OCI-M2 (cell line): ENCODE measurements around the gene LPA.
"Not testable (repeated sequence)": the region's sequence is repeated elsewhere in the genome, so short reads cannot be mapped to it uniquely, and the experiment has no call there.

Experiments used
- DNase-seq: peaks from one replicate; lab custom pipeline; 2025; ENCODE audit not compliant: unreplicated experiment; lab: John Stamatoyannopoulos, UW

Gene LPA, protein sequence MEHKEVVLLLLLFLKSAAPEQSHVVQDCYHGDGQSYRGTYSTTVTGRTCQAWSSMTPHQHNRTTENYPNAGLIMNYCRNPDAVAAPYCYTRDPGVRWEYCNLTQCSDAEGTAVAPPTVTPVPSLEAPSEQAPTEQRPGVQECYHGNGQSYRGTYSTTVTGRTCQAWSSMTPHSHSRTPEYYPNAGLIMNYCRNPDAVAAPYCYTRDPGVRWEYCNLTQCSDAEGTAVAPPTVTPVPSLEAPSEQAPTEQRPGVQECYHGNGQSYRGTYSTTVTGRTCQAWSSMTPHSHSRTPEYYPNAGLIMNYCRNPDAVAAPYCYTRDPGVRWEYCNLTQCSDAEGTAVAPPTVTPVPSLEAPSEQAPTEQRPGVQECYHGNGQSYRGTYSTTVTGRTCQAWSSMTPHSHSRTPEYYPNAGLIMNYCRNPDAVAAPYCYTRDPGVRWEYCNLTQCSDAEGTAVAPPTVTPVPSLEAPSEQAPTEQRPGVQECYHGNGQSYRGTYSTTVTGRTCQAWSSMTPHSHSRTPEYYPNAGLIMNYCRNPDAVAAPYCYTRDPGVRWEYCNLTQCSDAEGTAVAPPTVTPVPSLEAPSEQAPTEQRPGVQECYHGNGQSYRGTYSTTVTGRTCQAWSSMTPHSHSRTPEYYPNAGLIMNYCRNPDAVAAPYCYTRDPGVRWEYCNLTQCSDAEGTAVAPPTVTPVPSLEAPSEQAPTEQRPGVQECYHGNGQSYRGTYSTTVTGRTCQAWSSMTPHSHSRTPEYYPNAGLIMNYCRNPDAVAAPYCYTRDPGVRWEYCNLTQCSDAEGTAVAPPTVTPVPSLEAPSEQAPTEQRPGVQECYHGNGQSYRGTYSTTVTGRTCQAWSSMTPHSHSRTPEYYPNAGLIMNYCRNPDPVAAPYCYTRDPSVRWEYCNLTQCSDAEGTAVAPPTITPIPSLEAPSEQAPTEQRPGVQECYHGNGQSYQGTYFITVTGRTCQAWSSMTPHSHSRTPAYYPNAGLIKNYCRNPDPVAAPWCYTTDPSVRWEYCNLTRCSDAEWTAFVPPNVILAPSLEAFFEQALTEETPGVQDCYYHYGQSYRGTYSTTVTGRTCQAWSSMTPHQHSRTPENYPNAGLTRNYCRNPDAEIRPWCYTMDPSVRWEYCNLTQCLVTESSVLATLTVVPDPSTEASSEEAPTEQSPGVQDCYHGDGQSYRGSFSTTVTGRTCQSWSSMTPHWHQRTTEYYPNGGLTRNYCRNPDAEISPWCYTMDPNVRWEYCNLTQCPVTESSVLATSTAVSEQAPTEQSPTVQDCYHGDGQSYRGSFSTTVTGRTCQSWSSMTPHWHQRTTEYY (N-terminal part only)

DNA sequence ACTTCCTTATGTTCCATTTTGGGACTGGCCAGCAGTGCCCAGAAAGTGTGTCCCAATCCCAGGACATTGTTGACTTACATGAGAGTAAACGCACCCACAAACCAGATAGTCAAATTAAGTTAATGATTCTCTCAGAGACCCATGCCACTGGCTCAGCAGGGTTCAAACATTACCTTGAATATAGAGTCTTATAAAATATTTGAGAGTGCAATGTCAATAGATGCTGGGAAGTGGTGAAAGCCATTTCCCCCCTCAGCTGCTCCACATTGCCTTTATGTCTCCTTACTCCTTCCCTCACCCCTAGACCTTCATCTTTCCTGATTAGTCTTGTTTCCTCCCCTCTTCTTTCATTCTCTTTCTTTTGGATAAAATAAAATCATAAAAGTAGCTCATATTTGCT lies at the start of gene LPA:
LPA (minus strand) TSS at position 78 of the 400 bp plus-strand sequence; CDS start at position 17, 61 bp downstream.
- DNase-seq, result not testable (repeated sequence)

DNA sequence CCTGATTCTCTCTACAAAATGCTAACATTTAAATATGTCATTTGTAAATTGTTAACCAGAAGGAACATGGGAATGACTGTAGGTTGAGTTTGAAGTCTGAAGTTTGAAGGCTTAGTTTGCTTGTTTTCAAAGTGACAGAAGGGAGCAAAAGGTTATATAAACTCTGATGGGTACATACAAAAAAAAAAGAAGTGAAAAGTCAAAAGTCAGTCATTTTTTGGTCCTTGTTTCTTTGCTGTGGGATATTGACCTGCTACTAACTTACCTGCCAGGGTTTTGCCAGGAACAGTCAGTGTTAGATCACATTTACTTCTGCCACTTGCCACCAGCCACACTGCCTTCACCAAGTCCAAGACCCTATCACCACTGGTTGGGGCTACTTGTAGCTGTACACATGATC lies 44.9 kb upstream of the LPA start:
- DNase-seq, result not testable (repeated sequence)

DNA sequence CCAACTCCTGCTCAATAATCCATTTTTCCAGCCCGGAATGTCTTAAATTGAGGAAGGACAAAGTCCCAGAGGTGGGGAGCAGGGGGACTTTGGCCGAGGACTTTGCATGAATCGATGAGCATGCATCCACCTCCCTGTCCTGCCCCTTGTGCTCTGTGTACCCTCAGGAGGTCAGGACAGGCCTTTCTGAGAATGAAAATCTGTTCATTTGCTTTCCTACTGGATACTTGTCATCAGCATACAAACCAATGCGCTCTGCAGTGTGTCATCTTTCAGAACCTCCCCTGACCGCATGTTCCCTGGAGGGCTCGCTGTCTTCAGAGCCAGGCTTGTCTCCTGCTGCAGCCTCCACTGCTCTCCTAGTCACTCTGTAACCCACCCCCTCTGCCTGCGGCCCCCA lies 40.6 kb upstream of the LPA start:
- not testable (repeated sequence) for DNase-seq

DNA sequence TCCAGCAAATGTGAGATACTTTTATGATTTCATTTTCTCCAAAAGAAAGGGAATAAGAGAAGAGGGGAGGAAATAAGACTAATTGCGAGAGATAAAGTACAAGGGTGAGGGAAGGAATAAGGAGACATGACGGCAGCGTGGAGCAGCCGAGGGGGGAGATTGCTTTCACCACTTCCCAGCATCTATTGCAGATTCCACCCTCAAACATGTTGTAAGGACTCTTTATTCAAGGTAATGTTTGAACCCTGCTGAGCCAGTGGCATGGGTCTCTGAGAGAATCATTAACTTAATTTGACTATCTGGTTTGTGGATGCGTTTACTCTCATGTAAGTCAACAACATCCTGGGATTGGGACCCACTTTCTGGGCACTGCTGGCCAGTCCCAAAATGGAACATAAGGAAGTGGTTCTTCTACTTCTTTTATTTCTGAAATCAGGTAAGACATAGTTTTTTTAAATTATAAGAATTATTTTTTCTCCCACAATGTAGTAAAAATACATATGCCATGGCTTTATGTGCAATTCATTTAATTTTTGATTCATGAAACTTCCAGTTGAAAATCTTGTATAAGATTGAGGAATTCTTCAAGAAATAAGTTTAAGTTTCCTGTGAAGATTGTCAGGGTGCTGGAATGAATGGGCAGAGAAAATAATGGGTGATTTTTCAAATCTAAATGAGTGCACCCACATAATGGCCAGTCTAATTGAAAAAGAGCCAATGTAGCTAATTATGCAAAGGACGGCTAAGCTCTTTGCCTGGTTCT lies 38.0 kb upstream of the LPA start, which contains the start of gene PLG:
PLG (plus strand) TSS at position 327 of the 763 bp plus-strand sequence; CDS start at position 388, 61 bp downstream.
- not testable (repeated sequence) for DNase-seq

DNA sequence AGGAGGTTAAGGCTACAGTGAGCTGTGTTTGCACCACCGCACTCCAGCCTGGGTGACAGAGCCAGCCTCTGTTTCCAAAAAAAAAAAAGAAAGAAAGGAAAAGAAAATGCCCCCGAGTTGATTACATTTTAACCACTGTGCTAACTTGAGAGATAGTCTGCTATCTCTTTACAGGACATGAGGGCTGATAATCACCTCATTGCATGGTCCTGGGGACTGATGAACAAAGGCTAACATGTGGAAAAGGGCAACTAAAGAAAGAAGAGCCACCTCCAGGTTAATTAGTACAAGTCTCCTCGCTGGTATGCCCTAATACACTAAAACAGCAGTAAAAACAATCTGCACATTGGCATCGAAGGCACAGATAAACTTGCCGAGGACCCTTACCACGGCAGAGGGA lies 33.8 kb upstream of the LPA start:
- DNase-seq, result no peak

DNA sequence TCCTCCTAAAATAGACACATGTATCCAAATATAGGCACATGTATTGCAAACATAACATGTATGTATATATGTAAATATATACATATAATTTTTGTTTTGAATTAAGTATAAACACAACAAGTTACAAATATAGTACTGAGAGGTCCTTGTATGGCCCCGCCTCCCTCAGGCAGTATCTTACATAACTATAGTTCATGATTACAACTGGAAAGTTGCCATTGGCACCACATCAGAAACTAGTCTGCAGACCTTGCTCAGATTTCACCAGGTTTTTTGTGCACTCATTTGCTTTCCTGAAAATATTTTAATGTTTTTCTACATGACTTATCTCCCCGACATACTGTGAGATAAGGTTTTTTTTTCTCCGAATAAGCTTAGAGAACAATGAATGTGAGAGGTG lies 32.8 kb upstream of the LPA start:
- not testable (repeated sequence) for DNase-seq

DNA sequence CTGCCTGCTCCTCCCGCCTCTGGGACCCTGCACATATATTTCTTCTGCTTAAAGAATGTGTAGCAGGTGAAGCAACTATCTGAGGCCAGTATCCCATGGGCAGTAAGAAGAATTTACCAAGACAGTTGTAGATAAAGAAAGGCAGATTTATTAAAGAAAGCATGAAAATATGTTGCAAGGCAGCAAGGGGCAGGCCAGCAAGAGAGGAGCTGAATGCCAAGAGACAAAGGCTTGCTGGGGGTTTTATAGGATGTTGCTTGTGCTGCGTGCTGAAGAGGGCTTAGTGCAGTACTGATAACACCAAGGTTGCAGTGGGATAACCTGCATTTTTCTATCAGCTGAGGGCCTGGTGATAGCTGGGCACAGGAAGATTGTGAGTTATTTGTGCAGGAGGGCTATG lies 31.5 kb upstream of the LPA start:
- DNase-seq, result not testable (repeated sequence)

DNA sequence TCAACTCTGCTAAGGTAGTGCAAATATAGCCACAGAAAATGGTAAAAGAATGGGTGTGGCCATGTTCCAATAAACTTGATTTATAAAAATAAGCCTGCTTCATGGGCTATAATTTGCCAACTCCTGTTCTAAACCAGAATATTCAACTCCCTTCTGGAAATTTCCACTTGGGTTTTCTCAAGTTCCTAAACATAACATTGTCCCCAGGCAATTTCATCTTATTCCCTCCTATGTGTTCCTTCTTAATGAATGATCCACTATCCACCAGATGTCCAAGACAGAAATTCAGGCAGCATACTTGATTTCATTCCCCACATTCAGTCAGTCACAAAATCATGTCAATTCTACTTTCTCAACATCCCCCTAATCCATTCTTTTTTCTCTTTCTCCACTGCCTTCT lies 30.9 kb upstream of the LPA start:
- DNase-seq, result not testable (repeated sequence)

DNA sequence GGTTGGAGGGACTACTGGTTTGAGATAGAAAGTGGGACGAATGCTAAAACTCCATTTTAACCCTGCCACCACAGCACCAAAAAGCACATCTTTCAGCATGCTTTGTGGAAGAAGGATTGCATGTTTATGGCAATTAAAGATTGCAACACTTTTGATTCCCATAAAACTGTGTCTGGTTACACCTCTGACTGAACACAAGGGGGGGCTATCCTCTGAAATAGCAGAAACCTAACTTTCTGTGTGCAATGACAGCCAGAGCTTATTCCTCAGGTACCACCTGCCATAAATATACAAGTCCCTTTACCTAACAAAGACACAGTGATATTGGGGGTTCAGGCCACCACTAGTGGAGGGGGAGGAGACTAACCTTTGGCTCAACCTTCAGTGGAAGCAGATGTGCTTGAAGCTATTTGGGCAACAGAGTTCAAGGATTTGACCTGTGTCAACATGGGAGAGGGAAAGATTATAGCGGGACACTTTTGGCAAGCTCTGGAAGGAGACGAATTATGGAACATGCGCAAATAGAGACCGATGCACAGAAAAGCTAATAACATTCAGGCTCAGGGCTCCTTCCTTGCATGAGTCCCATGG lies 28.4 kb upstream of the LPA start:
- no peak for DNase-seq

DNA sequence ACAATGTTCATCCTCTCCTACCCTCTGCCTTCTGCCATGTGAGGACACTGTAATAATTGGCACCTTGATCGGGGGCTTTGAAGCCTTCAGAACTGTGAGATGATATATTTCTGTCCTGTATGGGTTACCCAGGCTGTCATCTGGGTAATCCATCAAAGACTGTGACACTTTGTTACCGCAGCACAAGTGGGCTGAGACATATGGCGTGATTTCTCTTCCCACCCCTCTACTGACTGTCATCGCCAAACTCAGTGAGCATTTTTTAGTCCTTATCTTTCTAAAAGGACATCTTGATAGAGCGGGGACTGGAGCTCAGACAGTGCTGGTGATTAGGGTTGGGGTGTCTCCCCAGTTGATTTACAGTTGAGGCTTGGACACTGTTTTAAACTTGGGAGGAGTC lies 27.5 kb upstream of the LPA start:
- DNase-seq, result no peak

DNA sequence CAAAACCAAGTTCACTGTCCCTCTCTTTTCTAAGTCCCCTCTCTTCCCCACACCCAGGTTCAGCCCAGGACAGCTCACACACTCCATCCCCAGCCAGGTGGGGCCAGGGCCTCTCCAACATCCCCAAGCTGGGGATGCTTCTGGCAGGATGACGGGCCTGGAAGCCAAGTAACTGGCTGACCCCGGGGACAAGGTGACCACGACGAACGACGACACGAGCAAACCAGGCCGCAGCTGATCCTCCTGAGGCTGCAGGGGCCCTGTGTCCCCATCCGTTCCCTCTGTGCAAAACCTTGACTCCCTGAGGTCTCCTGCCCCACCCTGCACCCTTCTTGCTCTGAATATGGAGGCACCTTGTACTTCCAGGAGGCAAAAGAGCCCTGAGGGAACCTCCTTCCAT lies 26.4 kb upstream of the LPA start:
- DNase-seq, result no peak

DNA sequence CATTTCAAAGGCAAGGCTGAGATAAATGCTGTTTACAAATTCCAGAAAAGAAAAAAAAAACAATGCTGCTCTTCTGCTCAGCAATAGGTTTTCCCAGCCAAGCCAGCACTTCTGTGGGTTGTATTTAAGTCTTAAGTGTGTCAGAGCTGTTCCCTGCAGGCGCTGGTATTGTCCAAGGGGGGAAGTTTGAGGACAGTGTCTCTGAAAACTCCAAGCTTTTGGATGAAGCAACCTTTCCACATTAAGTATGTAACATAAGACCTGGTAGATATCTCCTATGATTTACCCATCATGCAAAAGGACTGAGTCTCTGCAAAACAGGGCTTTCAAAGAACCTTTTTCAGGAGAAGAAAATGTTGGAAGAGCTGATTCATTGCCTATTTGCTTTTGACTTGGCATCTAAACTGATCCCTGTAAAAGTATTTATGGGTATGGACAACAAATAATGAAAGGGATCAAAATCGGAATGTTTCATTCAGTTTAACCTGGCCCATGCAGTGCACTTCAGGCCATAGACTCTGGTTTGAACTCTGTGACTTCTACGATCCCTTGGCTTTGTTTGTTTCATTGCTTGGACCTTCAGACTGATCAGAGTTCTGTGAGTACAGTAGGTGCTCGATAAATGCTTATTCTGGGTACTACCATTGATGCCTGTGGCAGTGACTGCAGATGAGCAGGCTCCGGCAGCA lies 21.8 kb upstream of the LPA start:
- DNase-seq, result no peak

DNA sequence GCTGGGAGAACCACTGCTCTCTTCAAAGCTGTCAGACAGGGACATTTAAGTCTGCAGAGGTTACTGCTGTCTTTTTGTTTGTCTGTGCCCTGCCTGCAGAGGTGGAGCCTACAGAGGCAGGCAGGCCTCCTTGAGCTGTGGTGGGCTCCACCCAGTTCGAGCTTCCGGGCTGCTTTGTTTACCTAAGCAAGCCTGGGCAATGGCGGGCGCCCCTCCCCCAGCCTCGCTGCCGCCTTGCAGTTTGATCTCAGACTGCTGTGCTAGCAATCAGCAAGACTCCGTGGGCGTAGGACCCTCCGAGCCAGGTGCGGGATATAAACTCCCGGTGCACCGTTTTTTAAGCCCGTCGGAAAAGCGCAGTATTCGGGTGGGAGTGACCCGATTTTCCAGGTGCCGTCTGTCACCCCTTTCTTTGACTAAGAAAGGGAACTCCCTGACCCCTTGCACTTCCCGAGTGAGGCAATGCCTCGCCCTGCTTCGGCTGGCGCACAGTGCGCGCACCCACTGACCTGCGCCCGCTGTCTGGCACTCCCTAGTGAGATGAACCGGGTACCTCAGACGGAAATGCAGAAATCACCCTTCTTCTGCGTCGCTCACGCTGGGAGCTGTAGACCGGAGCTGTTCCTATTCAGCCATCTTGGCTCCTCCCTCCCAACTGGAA lies 21.2 kb upstream of the LPA start:
- DNase-seq, result not testable (repeated sequence)

DNA sequence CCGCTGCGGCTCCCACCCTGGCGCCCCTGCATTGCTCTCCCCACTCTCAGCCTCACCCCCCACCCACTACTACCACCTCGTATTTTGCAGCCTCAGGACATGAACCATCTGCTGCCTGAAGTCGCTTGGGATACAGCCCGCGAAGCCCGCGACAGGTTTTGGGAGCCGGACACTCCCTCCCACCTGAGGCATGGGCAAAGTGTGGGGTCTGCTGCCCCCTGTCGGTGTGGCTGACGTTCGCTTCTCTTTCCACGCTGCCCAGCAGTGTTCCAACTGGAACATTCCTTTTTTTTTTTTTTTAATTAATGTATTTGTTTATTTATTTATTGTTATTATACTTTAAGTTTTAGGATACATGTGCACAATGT lies 15.3 kb upstream of the LPA start:
- no peak for DNase-seq

DNA sequence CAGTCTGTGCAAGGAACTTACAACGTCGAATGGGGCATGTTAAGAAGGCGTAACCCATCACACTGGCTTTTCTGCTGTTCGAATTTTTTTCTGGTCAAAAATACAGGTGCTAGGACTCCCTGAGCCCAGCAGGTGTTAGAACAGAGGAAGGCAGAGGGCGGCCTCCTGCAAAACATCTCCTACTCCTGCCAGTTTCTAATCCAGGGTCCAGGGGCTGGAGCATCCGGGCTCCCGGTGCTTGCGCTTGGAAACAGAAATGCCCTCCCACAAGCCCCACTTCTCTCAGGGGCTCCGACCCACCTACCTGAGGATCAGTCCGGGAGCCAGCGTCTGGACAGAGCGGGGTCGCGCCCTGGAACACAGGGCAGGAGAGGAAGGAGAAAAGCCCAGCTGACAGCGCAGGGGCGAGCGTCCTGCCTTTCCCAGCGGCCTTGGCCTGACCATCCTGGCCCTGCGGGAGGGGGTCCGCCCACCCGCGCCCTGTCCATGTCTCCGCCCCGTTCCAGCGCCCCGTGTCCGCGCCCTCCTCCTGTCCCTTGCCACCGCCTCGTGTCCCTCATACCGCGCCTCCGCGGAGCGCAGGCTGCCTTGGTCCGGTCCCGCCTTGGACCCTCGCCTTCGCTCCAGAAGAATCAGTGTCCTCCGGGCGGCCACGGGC lies 14.8 kb upstream of the LPA start:
- DNase-seq, result no peak

DNA sequence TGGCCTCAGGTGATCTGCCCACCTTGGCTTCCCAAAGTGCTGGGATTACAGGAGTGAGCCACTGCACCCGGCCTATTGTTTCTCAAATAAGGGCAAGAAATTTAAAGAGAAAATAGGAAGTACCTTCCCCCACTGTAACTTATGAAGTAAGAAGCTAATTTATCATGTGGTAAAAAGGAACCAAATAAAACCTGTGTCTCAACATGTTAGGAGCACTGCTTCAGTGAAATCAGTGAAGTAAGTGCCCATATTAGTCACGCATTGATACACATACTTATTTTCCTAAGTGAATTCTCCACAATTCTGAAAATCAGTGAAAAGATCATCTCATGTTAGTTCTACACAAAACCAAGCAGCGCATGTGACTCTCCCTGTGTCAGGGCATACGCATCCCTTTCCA lies 14.2 kb upstream of the LPA start:
- no peak for DNase-seq

DNA sequence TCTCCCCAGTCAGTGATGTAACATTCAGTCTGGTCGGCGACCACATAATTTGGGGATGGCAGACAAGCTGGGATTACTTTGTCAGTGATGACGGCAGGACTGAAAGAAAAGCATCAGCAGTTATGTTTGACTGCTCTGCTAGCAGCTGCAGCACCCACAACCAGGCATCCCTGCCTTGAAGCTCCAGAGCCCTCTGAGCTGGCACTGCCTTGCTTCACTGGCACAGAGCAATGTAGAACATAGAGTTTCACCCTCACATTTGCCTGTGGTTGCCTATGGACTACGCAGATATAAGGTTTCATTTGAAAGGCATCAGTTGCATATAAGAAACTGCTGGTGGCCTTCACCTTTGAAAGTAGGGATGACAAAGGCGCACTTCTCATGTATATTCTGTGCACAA lies 12.3 kb upstream of the LPA start:
- DNase-seq, result not testable (repeated sequence)

DNA sequence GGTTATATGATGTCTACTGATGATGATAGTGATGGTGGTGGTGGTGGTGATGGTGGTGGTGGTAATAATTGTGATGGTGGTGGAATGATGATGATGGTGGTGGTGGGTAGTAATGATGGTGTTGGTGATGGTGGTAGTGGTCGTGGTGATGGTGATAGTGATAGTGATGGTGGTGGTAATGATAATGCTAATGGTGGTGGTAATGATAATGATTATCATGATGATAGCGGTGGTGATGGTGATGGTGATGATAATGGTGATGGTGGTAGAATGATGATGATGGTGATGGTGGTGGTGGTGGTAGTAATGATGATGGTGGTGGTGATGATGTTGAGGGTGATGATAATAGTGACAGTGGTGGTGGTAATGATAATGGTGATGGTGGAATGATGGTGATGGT lies 4.5 kb upstream of the LPA start:
- DNase-seq, result no peak
